ENCODE measurements around the gene CFAP299. TPM values are rescaled to one million over a fixed set of nuclear protein-coding genes. Genes with fewer than 3 reads are reported as not detected.

CFAP299 gene
- total RNA-seq, 1 donor from 2014 or later, result not detected

- no peaks in the 10 kb centered on the region for H3K36me3 Mint-ChIP-seq (ENCODE audit: unreplicated experiment)
- no peaks in the 10 kb centered on the region for H3K9me3 Mint-ChIP-seq (ENCODE audit: unreplicated experiment)
- no peak for DNase-seq (ENCODE audit: extremely low spot score, unreplicated experiment)
- no peak overlapping the region for H3K4me3 Mint-ChIP-seq (ENCODE audit: unreplicated experiment)
- H3K27me3 Mint-ChIP-seq (ENCODE audit: unreplicated experiment), result peaks cover 5% of the 10 kb centered on the region
- H3K27ac Mint-ChIP-seq (ENCODE audit: unreplicated experiment), result no peak overlapping the region
- H3K4me1 Mint-ChIP-seq (ENCODE audit: unreplicated experiment), result no peaks in the 10 kb centered on the region
- TF ChIP-seq CTCF (IDR thresholded peaks at IDR 0.05), result no peak
Measured at GRCh38 chr4:80806472-80806871, 470.9 kb downstream of the CFAP299 start.

GRCh38 chr4:80809039-80809729 is 473.7 kb downstream of the CFAP299 start:
- Mint-ChIP-seq H3K4me3 (ENCODE audit: unreplicated experiment) (no peak overlapping the region), H3K36me3 (ENCODE audit: unreplicated experiment) (no peaks in the 10 kb centered on the region), H3K9me3 (ENCODE audit: unreplicated experiment) (no peaks in the 10 kb centered on the region), H3K27me3 (ENCODE audit: unreplicated experiment) (peaks cover 3% of the 10 kb centered on the region), H3K27ac (ENCODE audit: unreplicated experiment) (no peak overlapping the region), H3K4me1 (ENCODE audit: unreplicated experiment) (no peaks in the 10 kb centered on the region)
- DNase-seq (ENCODE audit: extremely low spot score, unreplicated experiment), result no peak
- no peak for TF ChIP-seq CTCF (IDR thresholded peaks at IDR 0.05)

GRCh38 chr4:80811406-80811805 is 475.9 kb downstream of the CFAP299 start:
- H3K36me3 Mint-ChIP-seq (ENCODE audit: unreplicated experiment), result no peaks in the 10 kb centered on the region

GRCh38 chr4:80812145-80812544 is 476.6 kb downstream of the CFAP299 start:
- Mint-ChIP-seq H3K9me3 (ENCODE audit: unreplicated experiment) (no peaks in the 10 kb centered on the region), H3K27me3 (ENCODE audit: unreplicated experiment) (peaks cover 4% of the 10 kb centered on the region), H3K4me1 (ENCODE audit: unreplicated experiment) (no peaks in the 10 kb centered on the region), H3K27ac (ENCODE audit: unreplicated experiment) (no peak overlapping the region), H3K4me3 (ENCODE audit: unreplicated experiment) (no peak overlapping the region), H3K36me3 (ENCODE audit: unreplicated experiment) (no peaks in the 10 kb centered on the region)
- DNase-seq (ENCODE audit: extremely low spot score, unreplicated experiment), result no peak
- no peak for TF ChIP-seq CTCF (IDR thresholded peaks at IDR 0.05)

More at GRCh38 chr4:80811406-80811805, 475.9 kb downstream of the CFAP299 start:
- no peak overlapping the region for H3K27ac Mint-ChIP-seq (ENCODE audit: unreplicated experiment)
- H3K4me1 Mint-ChIP-seq (ENCODE audit: unreplicated experiment), result no peaks in the 10 kb centered on the region
- H3K27me3 Mint-ChIP-seq (ENCODE audit: unreplicated experiment), result peaks cover 4% of the 10 kb centered on the region
- no peak for DNase-seq (ENCODE audit: extremely low spot score, unreplicated experiment)
- no peaks in the 10 kb centered on the region for H3K9me3 Mint-ChIP-seq (ENCODE audit: unreplicated experiment)
- H3K4me3 Mint-ChIP-seq (ENCODE audit: unreplicated experiment), result no peak overlapping the region
- no peak for TF ChIP-seq CTCF (IDR thresholded peaks at IDR 0.05)

- TF ChIP-seq CTCF (IDR thresholded peaks at IDR 0.05), result no peak
- Mint-ChIP-seq H3K9me3 (ENCODE audit: unreplicated experiment) (no peaks in the 10 kb centered on the region), H3K36me3 (ENCODE audit: unreplicated experiment) (no peaks in the 10 kb centered on the region), H3K4me3 (ENCODE audit: unreplicated experiment) (no peak overlapping the region), H3K27me3 (ENCODE audit: unreplicated experiment) (peaks cover 4% of the 10 kb centered on the region), H3K27ac (ENCODE audit: unreplicated experiment) (no peak overlapping the region), H3K4me1 (ENCODE audit: unreplicated experiment) (no peaks in the 10 kb centered on the region)
- DNase-seq (ENCODE audit: extremely low spot score, unreplicated experiment), result no peak
Measured at GRCh38 chr4:80814266-80814665, 478.7 kb downstream of the CFAP299 start.
